Smooth muscle cell (in vitro differentiated cells): ENCODE measurements around the gene TWNK. TPM values are rescaled to one million over a fixed set of nuclear protein-coding genes. Genes with fewer than 3 reads are reported as not detected.

ENCODE experiments used
- DNase-seq: peaks from one replicate; lab custom pipeline; 2025; ENCODE audit not compliant: unreplicated experiment; lab: John Stamatoyannopoulos, UW
- H2AFZ ChIP-seq: fragments of 200-600 bp; sonication (generic); 2 replicates; pipeline ENCODE4 v1.6.0; 2016; ENCODE audit warnings: antibody characterized with exemption, low read depth, mild to moderate bottlenecking
- H3F3A ChIP-seq: fragments of 200-600 bp; sonication (generic); 2 replicates; pipeline ENCODE4 v1.6.0; 2017; ENCODE audit warnings: antibody characterized with exemption, low read depth
- H3K27ac ChIP-seq: fragments of 200-600 bp; sonication (generic); 2 replicates; pipeline ENCODE4 v1.5.1; 2016; ENCODE audit warnings: low read depth, mild to moderate bottlenecking
- H3K27me3 ChIP-seq: fragments of 200-600 bp; sonication (generic); 2 replicates; pipeline ENCODE4 v1.6.1; 2016; ENCODE audit warnings: low read depth, mild to moderate bottlenecking
- H3K36me3 ChIP-seq: fragments of 200-600 bp; sonication (generic); 2 replicates; pipeline ENCODE4 v1.5.1; 2016; ENCODE audit warnings: low read depth
- H3K4me1 ChIP-seq: fragments of 200-600 bp; sonication (generic); 2 replicates; pipeline ENCODE4 v1.5.1; 2016; ENCODE audit warnings: low read depth
- H3K4me2 ChIP-seq: fragments of 200-600 bp; sonication (generic); 2 replicates; pipeline ENCODE4 v1.6.0; 2016; ENCODE audit warnings: mild to moderate bottlenecking
- H3K4me3 ChIP-seq: fragments of 200-600 bp; sonication (generic); 2 replicates; pipeline ENCODE4 v1.5.1; 2016; ENCODE audit warnings: mild to moderate bottlenecking
- H3K79me2 ChIP-seq: fragments of 200-600 bp; sonication (generic); 2 replicates; pipeline ENCODE4 v1.6.0; 2016; ENCODE audit warnings: low read depth, mild to moderate bottlenecking
- H3K9ac ChIP-seq: fragments of 200-600 bp; sonication (generic); 2 replicates; pipeline ENCODE4 v1.6.0; 2016; ENCODE audit warnings: low read depth
- H3K9me3 ChIP-seq: fragments of 200-600 bp; sonication (generic); replicated peaks from 2 replicates; pipeline ENCODE4 v1.5.1; 2016; ENCODE audit warnings: low read depth
- H4K20me1 ChIP-seq: fragments of 200-600 bp; sonication (generic); 2 replicates; pipeline ENCODE4 v1.6.0; 2016; ENCODE audit warnings: low read depth
- WGBS: methylation state at CpG from one replicate; pipeline ENCODE4 v1.1.7; 2016; ENCODE audit warnings: low lambda C conversion rate; 5-methylcytosine and 5-hydroxymethylcytosine counted together
- polyA plus RNA-seq: library from polyadenylated mRNA; unstranded; fragments of >200 nt; fragmentation: Nextera tagmentation; extraction: Ambion mirVana; gene quantifications from 2 replicates; pipeline ENCODE4 v1.2.1, GENCODE V29; 2016
- total RNA-seq: library from RNA; depleted of rRNA; stranded (reverse); fragments of >200 nt; gene quantifications from 2 replicates; pipeline ENCODE4 v1.2.3, GENCODE V29; 2014
- TF ChIP-seq, protein P1 (sequence below): fragments of 200-600 bp; sonication (generic); IDR thresholded peaks from 2 replicates; pipeline ENCODE4 v1.5.1; 2017; ENCODE audit warnings: borderline replicate concordance, mild to moderate bottlenecking, antibody characterized with exemption; ENCODE audit not compliant: insufficient read depth, poor library complexity, severe bottlenecking

Gene TWNK
- total and polyA plus RNA-seq, 2 experiments from 2014 or later = 2.0 to 2.5 TPM

DNA sequence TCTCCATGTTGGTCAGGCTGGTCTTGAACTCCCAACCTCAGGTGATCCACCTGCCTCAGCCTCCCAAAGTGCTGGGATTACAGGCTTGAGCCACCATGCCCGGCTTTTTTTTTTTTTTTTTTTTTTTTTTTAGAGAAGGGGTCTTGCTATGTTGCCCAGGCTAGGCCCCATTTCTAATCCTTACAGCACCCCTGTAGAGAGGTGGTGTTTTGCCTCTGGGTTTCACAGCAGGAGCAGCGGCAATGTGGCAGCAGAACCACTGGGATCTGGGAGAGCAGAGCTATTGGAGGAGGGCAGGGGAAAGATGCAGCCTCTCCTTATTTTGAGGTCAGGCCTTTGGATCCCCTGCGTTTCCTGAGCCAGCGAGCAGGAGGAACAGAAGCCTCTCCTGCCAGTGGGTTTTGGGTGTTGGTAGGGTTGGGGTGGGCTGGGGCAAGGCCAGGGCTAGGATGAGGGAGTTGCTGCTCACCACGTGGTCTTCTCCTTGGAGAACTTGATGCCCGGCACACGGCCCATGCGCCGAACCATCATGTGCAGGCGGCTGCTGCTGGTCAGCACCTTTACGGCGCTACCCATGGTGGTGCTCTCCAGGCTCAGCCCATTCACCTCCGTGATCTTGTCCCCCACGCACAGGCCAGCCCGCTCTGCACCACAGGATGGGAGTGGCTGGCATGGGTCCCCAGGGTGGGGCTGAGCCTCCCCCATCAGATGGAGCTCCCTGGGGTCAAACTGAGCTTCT, 35.8 kb downstream of the TWNK start:
- TF ChIP-seq, protein P1, sequence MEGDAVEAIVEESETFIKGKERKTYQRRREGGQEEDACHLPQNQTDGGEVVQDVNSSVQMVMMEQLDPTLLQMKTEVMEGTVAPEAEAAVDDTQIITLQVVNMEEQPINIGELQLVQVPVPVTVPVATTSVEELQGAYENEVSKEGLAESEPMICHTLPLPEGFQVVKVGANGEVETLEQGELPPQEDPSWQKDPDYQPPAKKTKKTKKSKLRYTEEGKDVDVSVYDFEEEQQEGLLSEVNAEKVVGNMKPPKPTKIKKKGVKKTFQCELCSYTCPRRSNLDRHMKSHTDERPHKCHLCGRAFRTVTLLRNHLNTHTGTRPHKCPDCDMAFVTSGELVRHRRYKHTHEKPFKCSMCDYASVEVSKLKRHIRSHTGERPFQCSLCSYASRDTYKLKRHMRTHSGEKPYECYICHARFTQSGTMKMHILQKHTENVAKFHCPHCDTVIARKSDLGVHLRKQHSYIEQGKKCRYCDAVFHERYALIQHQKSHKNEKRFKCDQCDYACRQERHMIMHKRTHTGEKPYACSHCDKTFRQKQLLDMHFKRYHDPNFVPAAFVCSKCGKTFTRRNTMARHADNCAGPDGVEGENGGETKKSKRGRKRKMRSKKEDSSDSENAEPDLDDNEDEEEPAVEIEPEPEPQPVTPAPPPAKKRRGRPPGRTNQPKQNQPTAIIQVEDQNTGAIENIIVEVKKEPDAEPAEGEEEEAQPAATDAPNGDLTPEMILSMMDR = no peak
- Histone ChIP-seq H4K20me1 (no peaks in the 10 kb centered on the region), H3K4me1 (peaks cover 6% of the 10 kb centered on the region), H3K4me3 (no peak overlapping the region), H2AFZ (no peak overlapping the region), H3F3A (peaks cover 2% of the 10 kb centered on the region), H3K9me3 (no peaks in the 10 kb centered on the region), H3K9ac (no peak overlapping the region), H3K79me2 (no peaks in the 10 kb centered on the region), H3K4me2 (no peak overlapping the region), H3K27me3 (peaks cover 6% of the 10 kb centered on the region), H3K36me3 (no peaks in the 10 kb centered on the region), H3K27ac (no peak overlapping the region)
- no peak for DNase-seq
- 93% methylated on average over 13 of the region's 15 CpGs for WGBS

DNA sequence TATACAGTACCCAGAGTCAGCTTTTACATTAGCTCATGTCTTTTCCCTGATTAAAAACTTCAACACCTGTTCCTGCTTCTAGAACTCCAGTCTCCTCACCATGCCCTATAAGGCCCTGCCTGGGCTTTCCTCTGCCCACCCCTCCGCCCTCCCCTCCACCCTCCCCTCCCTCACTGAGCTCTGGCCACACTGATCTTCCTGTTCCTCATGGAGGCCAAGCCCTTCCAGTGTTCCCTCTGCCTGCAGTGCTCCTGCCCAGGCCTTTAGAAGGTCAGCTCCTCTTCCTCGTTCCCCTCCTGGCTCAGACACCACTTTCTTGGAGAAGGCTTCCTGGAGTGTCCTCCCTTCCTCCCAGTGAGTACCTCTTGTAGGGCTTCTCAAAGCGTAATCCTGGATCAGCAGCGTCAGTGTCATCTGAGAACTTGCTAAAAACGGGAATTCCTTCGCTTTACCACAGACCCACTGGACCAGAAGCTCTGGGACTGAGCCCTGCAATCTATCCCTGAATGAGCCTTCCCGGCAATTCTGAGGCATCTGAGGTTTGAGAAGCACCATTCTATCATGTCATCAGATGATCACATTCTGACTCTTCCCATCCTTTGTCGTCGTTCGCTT, 39.9 kb downstream of the TWNK start:
- no peak overlapping the region for H3K9ac ChIP-seq
- DNase-seq = no peak
- no peaks in the 10 kb centered on the region for H3K27me3 ChIP-seq
- no peaks in the 10 kb centered on the region for H3K79me2 ChIP-seq
- no peak overlapping the region for H2AFZ ChIP-seq
- peaks cover 17% of the 10 kb centered on the region for H3K4me1 ChIP-seq
- WGBS = 70% methylated on average over 10 of the region's 10 CpGs
- H3F3A ChIP-seq = peaks cover 2% of the 10 kb centered on the region
- no peak overlapping the region for H3K4me2 ChIP-seq
- H4K20me1 ChIP-seq = no peaks in the 10 kb centered on the region
- no peaks in the 10 kb centered on the region for H3K9me3 ChIP-seq
- H3K4me3 ChIP-seq = no peak overlapping the region
- no peaks in the 10 kb centered on the region for H3K36me3 ChIP-seq
- no peak overlapping the region for H3K27ac ChIP-seq
- TF ChIP-seq, protein P1 = no peak

DNA sequence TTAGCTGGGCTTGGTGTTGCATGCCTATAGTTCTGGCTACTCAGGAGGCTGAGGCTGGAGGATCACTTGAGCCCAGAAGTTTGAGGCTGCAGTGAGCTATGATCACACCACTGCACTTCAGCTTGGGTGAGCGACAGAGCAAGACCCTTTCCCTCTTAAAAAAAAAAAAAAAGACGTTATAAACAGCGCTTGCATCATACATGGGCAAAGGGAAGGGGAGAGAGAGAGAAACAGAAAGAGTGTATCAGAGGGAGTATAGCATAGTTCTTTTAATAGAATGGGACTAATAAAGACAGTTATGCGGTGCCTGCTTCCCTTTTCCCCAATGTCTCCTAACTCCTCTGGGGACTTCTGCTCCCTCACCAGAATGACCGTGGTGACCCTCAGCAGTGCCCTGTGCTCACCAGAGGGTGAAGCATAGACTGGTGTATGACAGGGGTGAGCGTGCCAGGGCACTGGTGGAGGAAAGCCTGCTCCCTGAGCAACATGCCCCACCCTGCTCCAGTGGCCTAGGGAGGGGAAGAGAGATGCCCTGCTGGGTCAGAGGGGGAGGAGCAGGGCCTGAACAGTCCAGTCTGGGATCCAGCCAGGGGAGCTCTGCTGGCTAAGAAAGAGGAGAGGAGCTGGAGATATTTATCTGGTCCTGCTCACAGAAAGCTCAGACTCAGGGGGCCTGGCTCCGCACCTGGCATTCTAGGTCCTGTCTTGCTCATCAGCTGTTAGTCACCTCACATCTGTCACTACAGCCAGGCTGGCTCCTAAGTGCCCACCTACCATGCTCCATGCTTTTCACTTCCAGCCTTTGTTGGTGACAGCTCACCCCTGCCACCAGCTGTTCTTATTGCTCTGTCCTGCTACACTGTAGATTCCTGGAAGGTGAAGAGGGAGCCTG, 41.3 kb downstream of the TWNK start:
- no peak for DNase-seq

More for the DNA sequence above, 41.3 kb downstream of the TWNK start:
- TF ChIP-seq, protein P1 = no peak
- H3K79me2 ChIP-seq = peaks cover 5% of the 10 kb centered on the region
- H3K36me3 ChIP-seq = no peaks in the 10 kb centered on the region
- H3K27me3 ChIP-seq = no peaks in the 10 kb centered on the region
- peaks cover 2% of the 10 kb centered on the region for H3F3A ChIP-seq
- no peak overlapping the region for H2AFZ ChIP-seq
- 86% methylated on average over 7 of the region's 7 CpGs for WGBS
- H4K20me1 ChIP-seq = peaks cover 10% of the 10 kb centered on the region
- H3K27ac ChIP-seq = no peak overlapping the region
- peaks cover 20% of the 10 kb centered on the region for H3K4me1 ChIP-seq
- no peak overlapping the region for H3K9ac ChIP-seq
- H3K4me2 ChIP-seq = no peak overlapping the region
- H3K9me3 ChIP-seq = no peaks in the 10 kb centered on the region
- no peak overlapping the region for H3K4me3 ChIP-seq
